HS-27A (cell line): ENCODE results near the gene SLC7A9.
A peak's percentile ranks its signal among the peaks of the same experiment; 100 is the strongest.
"Not testable (repeated sequence)": the region's sequence is repeated elsewhere in the genome, so short reads cannot be mapped to it uniquely, and the experiment has no call there.

Experiments
- DNase-seq: peaks from one replicate; pipeline ENCODE4 v3.0.0-alpha.2; 2012; ENCODE audit warnings: low read depth, missing footprints

Gene SLC7A9

DNA sequence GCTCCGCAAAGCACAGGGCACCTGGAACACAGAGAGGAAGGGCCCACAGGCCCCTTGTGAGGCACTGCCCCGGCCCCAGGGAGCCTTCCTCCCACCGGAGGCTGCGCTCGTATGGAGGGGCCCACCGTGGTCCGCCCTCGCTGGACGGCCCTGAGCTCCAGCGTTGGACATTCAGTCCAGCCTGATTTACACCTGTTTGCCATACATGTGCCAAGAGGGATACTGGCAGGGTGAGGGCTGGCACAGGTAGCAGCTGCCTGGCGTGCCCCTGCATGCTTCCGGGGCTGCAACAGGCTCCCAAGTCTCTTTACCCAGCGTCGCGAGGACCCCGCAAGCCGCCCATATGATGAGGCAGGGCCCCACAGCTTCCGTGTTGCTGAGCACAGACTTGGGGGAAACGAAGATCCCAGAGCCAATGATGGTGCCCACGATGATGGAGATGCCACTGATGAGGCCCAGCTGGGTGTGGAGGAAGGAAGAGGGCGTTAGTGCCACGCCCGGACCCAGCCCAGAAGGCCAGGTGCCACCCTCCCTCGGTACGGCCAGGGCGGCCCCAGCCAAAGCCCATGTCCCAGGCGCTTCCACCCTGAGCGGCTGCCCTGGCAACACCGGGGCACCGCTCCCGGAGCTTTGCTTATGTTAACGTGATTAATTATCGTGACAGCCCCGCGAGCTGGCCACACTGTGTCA lies 5.1 kb downstream of the SLC7A9 start:
- no peak for DNase-seq

DNA sequence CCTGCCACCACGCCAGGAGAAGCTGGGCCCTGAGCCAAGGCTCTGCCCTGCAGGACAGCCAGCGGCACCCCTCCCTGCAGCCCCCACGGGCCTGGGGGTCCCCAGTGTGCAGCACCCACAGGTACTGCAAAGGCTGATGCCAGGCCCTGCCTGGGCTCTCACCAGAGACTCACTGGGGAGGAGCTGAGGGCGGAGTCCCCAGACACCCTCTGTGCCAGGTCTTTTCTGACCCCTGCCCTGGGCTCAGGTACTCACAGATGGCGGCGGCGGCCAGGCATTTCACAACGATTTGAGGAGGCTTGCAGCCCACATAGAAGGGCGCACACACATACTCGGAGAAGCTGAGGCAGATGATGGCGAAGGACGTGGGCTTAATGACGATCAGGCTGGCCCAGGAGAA lies 5.7 kb downstream of the SLC7A9 start:
- DNase-seq = no peak

DNA sequence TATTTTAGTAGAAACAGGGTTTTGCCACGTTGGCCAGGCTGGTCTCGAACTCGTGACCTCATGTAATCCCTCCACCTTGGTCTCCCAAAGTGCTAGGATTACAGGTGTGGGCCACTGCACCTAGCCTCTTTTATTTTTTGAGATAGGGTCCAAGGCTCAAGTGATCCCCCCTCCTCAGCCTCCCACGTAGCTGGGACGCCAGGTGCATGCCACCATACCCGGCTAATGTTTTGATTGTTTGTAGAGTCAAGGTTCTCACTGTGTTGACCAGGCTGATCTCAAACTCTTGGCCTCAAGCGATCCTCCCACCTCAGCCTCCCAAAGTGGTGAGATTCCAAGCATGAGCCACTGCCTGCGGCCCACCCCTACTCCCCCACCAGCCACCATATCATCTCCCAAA lies 6.3 kb downstream of the SLC7A9 start:
- no peak for DNase-seq

DNA sequence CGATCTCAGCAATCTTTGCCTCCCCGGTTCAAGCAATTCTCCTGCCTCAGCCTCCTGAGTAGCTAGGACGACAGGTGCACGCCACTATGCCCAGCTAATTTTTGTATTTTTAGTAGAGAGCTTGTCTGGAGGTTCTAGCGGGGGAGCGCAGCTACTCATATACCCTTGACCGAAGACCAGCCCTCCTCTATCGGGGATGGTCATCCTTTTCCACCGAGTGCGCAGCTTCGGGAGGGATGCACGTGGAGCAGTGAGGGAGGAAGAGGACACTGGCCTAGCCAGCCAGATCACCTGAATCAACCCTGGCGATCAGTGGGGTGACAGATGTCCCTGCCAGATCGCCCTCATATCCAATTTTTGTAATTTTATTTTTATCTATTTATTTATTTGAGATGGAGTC lies 6.8 kb downstream of the SLC7A9 start:
- DNase-seq = no peak

DNA sequence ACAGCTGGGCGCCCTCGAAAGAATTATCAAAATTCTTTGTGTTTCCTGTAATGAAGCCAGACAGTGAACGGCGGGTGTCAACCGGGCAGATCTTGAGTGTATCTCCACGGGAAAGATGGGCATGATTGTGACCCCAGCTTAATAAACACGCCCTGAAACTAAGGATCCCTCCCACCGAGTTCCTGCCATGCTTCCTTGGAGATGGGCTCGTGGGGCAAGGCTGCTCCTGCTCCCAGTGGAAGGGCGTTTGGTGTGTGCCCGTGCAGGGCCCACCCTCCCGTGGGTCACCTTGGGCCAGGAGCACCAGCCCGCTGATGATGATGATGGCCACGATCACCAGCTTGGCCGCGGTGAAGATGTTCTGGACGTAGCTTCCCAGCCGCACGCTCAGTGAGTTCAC lies 7.4 kb downstream of the SLC7A9 start:
- no peak for DNase-seq

DNA sequence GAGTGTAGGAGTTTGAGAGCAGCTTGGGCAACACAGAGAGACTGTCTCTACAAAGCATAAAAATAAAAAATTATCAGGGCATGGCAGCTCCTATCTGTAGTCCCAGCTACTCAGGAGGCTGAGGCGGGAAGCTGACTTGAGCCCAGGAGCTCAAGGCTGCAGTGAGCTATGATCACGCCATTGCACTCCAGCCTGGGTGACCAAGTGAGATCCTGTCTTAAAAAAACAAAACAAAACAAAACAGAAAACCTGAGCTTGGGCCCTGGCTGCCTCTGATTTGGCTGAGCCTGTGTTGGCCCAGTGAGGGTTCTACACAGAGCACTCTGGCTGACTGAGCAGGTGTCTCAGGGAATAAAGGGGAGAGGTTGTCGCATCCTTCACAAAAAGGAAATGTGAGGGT lies 8.0 kb downstream of the SLC7A9 start:
- no peak for DNase-seq

DNA sequence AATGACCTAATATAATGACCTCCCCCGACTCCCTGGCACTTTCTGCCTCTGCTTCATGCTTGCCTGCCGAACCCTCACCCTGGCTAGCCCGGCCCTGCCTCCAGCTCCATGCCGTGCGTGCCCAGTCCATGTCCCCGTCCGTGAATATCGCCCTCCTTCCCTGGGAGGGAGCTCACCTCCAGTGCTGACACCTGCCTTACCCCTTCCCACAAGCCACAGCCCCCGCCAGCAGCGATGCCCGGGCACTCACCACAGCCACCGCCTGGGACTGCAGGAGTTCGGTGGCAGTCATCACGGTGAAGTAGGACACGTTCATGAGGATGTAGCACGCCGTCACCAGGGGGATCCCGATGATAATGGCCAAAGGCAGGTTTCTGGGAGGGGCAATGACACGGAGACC lies 10.0 kb downstream of the SLC7A9 start:
- no peak for DNase-seq

DNA sequence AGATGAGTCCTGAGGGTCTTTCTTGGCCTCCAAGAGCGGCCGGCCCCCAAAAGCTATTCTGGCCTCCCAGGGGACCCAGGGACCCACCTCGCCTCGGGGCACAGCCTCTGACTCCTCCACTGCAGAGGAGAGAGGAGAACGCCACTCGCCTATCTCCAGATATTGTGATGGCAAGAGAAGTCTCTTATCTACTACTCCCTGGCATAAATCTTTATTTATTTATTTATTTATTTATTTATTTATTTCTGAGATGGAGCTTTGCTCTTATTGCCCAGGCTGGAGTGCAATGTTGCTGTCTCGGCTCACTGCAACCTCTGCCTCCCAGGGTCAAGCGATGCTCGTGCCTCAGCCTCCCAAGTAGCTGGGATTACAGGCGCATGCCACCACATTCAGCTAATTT lies 11.0 kb downstream of the SLC7A9 start:
- DNase-seq = no peak

DNA sequence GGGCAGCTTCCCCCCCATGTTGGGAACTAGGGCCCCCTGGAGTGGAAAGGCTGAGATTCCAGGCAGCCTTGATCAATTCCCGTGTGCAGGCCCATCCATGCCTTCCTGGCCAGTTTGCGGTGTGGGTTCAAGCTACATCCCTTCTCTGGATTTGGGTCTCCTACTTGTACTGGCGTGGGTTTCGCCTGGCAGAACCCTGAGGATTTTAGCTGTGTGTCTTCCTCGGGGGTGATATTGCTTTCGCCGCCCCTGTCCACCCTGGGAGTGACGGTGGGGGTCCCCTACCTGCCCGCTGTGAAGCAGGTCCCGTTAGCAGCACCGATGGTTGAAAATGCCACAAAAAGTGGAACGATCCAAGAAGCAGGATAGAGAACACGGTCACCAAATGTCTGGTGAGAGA lies 11.4 kb downstream of the SLC7A9 start:
- no peak for DNase-seq

DNA sequence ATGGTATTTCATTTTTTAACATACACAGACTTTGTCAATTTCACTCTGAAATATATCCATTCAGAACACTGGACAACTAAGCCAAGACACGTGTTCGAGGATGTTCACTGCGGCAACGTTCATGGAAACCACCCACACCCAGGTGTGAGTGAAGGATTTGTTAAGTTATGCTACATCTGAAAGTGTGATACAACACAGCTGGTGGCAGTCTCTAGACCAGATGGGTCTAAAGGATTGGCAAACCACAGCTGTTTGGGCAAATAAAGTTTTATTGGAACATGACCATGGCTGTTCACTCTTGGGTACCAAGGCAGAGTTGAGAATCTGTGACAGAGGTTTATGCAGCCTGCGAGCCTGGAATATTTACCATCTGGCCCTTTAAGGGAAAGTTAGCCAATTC lies 12.0 kb downstream of the SLC7A9 start:
- no peak for DNase-seq

DNA sequence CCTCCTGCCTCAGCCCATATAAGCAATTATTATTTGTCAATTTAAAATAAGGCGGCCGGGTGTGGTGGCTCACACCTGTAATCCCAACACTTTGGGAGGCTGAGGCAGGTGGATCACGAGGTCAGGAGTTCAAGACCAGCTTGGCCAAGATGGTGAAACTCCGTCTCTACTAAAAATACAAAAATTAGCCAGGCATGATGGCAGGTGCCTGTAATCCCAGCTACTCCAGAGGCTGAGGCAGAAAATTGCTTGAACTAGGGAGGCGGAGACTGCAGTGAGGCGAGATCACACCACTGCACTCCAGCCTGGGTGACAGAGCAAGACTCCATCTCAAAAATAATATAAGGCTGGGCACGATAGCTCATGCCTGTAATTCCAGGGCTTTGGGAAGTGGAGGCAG lies 12.7 kb downstream of the SLC7A9 start:
- DNase-seq = not testable (repeated sequence)

DNA sequence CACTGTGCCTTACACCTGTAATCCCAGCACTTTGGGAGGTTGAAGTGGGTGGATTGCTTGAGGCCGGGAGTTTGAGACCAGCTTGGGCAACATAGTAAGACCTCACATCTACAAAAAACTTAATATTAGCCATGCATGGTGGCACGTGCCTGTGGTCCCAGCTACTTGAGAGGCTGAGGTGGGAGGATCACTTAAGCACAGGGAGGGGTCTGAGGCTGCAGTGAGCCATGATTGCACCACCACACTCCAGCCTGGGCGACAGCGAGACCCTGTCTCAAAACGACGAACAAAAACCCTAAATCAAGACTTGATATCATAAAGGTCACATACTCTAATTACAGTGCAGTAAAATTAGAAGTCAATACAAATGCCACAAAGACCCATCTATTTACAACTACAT lies 17.4 kb downstream of the SLC7A9 start:
- DNase-seq = no peak

DNA sequence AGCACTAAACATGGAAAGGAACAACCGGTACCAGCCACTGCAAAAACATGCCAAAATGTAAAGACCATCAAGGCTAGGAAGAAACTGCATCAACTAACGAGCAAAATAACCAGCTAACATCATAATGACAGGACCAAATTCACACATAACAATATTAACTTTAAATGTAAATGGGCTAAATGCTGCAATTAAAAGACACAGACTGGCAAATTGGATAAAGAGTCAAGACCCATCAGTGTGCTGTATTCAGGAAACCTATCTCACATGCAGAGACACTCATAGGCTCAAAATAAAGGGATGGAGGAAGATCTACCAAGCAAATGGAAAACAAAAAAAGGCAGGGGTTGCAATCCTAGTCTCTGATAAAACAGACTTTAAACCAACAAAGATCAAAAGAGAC lies 21.5 kb downstream of the SLC7A9 start:
- not testable (repeated sequence) for DNase-seq

DNA sequence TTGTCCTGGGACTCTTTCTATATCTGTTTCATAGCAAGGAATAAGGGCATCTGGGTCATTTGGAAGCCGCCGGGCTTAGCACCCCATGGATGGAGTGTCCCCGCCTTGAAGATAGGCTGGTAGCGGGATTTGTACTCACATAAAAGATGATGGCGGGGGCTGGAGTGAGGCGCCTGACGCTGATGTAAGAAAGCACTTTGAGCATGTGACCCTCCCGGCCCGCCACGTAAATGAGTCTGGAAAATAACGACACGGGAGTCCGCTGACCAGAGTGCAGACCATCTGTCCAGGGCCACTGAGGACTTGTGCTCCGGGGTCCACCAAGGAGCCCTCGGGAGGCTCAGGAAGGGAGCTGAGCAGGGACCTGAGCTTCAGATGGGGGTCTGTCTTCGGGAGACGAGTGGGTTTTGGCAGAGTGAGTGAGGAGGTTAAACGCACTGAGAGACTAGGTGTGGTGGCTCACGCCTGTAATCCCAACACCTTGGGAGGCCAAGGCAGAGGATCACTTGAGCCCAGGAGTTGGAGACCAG lies 25.8 kb downstream of the SLC7A9 start:
- no peak for DNase-seq

DNA sequence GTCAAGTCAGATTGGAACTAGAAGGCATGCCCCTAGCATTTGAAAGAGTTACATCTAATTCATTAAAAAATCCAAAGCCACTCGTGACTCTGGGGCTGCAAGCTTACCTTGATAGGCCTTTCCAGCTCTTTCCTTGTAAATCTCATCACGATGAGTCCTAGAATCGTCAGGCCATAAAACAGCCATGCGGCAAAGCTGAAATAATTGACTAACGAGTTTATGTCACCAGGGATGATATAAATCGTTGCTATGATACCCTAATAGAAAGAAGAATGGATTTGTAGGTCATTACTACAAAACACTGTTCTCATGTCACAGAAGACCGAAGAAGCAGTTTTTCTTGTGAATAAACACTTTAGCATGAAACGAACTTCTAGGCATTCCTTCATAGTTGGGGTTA lies 27.5 kb downstream of the SLC7A9 start:
- DNase-seq = no peak

DNA sequence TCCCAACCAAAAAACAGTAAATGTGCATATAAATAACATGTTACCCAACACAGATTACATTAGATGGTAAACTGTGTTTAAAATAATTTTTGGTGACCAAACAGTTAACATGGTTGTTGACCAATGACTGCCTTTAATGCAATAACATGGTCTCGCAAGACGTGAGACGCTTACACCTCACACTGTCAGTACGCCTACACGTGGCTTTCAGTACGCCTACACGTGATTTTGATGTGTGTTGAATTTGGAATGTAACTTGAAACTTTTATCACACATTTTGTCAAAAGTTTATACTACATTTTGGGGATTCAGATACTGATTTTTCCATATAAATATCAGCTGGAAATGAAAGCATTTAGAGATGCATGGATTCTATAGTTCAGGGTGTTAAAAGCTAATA lies 32.0 kb downstream of the SLC7A9 start:
- no peak for DNase-seq

DNA sequence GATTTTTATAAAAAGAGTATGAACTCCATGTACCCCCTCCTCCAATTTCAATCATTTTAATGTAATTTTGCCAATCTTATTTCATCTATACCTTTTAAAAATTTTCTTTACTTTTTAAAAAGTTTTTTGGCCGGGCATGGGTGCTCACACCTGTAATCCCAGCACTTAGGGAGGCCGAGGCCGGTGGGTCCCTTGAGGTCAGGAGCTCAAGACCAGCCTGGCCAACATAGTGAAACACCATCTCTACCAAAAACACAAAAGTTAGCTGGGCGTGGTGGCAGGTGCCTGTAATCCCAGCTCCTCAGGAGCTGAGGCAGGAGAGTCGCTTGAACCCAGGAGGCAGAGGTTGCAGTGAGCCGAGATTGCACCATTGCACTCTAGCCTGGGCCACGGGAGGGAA lies 36.2 kb downstream of the SLC7A9 start:
- DNase-seq = not testable (repeated sequence)

DNA sequence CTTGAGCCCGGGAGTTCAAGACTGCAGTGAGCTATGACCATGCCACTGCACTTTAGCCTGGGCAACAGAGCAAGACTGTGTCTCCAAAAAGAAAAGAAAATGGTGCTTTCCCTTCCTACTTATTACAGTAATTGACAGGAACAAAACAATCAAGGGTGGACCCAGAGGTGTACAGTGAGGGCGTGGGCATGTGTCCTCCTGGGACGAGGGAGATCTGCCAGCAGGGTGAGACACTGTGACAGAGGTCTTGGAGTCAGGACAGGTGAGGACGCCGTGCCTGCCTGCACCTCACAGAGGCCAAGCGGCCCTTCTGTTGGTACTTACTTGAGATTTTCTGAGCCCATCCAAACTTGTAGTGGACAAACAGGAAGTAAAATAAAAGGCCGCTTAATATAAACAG lies 36.7 kb downstream of the SLC7A9 start:
- not testable (repeated sequence) for DNase-seq

DNA sequence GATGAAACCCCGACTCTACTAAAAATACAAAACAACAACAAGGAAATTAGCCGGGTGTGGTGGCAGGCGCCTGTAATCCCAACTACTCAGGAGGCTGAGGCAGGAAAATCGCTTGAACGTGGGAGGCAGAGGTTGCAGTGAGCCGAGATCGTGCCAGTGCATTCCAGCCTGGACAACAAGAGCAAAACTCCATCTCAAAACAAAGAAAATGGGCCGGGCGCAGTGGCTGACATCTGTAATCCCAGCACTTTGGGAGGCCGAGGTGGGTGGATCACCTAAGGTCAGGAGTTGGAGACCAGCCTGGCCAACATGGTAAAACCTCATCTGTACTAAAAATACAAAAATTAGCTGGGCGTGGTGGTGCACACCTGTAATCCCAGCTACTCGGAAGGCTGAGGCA lies 37.5 kb downstream of the SLC7A9 start:
- not testable (repeated sequence) for DNase-seq

DNA sequence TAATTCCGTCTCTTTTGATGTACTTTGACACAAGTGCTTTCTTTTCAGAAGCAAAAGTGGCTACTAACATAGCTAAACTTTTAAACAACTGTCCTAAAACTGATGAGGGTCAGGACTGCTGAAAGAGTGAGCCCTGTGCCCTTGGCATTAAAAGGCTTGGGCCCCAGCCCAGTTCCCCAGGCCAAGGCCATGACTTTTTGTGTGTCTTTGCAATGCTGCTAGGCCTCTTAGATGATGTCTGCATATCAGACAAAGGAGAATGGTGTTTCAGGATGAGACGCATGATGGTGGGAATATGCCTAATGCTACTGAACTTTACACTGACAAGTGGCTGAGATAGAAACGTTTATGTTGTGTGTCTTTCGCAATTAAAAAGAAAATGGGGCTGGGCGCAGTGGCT lies 38.0 kb downstream of the SLC7A9 start:
- no peak for DNase-seq

DNA sequence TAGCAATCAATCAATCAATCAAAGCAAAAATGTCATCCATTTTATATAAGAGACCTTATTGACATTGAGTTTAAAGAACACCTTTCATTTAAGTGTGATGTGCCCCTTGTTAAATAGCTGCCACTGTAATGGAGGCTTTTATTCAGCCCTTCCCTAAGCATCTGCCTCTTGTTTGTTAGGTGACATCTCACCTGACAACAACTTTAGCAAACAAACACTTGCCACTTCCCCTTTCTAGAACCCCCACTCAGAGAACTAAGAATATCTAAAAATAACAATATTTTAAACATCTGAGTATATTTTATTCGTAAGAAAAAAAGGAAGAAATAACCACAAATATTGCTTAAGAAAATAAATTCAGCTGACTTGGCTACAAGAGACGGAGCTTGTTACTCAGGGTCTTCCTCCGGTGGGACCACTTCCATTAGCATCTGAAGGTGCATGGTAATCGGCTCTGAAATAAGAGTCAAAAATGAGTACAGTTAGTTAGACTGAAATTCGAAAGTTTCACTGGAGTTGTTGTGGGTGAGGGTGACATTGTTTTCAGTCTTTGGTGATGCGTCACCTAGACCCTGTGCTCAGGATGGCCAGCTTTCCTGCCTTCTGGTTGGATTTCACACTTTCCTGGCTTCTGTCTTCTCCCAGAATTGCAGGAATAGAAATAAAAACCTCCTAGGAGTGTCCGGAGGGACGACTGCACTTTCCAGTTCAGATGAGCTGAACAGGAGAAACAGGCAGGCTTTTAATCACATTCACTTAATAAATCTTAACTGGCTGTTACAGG lies 39.1 kb downstream of the SLC7A9 start:
- peak; percentile 98 for DNase-seq

DNA sequence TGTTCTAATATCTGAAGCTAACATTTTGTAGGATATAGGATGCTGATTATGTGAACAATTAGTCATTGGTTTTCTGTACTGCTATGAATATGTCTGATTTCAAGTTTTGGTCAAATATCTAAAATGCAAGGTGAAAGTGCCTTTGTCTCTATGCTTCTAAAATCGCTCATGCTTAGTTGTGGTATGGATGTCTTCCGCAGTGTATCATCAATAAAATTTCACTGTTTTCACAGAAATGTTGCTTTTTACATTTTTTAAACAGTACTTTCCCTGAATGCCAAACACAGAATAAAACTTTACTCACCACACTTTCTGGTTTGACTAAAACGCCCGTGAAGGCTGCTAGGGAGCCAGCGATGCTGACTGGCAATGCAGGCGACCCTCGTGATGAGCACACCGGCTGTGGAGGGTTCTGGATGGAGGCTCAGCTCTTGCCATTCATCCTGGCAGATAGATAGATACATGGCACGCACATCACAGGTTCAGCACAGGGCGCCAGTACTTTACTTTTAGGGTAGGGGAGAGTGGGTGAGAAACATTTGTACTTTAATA lies 40.1 kb downstream of the SLC7A9 start:
- DNase-seq = no peak

DNA sequence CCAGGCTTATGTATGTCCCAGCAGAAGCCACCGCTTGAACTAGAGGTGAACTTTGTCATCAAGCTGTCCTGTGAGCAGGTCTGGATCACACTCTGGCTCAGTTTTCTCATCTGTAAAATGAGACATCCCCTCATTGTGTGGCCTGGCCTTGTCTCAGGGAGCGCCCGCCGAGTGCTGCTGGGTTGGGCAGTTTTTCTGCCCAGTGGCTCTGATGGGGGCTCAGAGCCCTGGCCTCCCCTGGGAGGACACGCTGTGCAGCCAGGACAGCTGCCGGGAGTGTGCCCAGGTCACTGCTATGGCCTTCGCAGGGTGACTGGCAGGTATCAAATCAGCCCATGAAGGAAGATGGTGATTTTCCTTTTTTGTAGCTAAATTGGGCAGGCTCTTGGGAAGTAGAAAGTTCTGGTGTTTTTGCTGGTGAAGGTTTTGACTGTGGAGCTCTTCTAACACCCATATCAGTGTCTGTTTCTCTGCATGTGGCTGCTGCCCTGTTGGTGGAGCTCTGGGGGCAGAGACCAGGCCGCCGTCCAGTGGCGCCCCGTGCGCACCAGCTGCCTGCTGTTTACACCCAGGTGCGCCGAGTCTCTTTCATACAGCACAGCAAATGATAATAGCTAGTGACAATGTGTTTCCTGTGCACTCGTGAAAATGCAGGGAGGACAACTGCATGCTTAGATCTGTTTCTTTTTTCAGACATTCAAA lies 40.8 kb downstream of the SLC7A9 start:
- no peak for DNase-seq
